ENCODE measurements around the gene DOK6. TPM values are rescaled to one million over a fixed set of nuclear protein-coding genes. Genes with fewer than 3 reads are reported as not detected.

DOK6 gene
- total RNA-seq, 4 donors from 2014 or later: 0.34 to 10.8 (median 0.52) TPM

DNA sequence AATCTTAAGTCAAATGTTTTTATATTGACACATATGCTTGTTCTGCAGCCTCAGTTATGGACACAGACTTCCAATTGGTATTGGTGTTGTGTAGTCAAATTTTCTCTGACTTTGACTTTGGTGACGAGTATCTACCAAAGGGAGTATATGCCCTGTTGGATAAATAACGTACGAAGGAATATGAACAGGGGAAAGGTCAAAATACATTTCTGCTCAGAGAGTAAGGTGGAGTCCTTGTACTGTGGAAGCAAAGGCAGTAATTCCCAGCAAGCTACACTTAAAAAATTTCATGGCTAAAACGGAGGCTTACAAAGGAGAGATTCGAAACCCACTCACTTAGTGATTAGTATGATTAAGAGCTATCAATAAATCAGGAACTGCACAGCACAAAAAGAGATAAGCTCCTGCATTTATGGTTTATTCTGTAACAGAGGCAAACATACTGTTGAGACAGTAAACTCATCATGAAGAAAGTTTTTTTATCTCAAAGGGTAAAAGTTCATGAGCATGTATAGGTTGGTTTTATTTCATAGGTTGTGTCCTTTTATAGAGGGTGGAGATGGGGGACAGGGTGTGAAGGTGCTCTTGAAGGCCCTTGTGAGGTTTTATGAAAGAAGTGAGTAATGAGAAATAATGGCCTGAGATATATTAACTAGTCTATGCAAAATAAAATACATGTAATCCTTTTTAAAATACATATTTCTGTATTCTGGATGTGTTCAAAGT lies 404.3 kb downstream of the DOK6 start:
- TF ChIP-seq CTCF (IDR thresholded peaks at IDR 0.05; ENCODE audit: low read depth): no peak

DNA sequence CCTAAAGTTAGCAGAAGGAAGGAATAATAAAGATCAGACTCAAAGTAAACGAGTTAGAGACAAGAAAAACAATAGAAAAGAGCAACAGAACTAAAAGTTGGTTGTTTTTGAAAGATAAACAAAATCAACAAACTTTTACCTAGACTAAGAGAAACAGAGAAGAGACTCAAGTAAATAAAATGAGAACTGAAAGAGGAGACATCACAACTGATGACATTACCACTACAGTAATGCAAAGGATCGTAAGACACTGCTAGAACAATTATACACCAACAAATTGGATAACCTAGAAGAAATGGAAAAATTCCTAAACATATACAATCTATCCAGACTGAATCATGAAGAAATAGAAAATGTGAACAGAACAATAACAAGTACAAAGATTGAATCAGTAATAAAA lies 407.7 kb downstream of the DOK6 start:
- no peak for TF ChIP-seq CTCF (IDR thresholded peaks at IDR 0.05; ENCODE audit: low read depth)

GRCh38 chr18:69813559-69813958 lies 412.9 kb downstream of the DOK6 start:
- no peak for TF ChIP-seq CTCF (IDR thresholded peaks at IDR 0.05; ENCODE audit: low read depth)

GRCh38 chr18:69814861-69815385 lies 414.2 kb downstream of the DOK6 start:
- TF ChIP-seq CTCF (IDR thresholded peaks at IDR 0.05; ENCODE audit: low read depth): no peak

- TF ChIP-seq CTCF (IDR thresholded peaks at IDR 0.05; ENCODE audit: low read depth): no peak
Measured at GRCh38 chr18:69817335-69817940, 416.8 kb downstream of the DOK6 start.

DNA sequence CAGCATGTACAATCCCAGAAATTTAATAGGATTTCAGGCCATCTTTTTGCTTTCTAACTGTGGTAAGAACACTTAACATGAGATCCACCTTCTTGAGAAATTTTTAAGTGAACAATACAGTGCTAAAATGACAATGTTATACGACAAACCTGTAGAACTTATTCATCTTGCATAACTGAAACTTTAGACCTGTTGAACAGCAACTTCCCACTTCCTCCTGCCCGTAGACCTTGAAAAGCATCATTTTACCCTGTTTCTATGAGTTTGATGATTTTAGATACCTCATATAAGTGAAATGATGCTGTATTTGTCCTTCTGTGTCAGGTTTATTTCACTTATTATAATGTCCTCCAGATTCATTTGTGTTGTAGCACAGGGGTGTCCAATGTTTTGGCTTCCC lies 418.8 kb downstream of the DOK6 start:
- TF ChIP-seq CTCF (IDR thresholded peaks at IDR 0.05; ENCODE audit: low read depth): no peak

DNA sequence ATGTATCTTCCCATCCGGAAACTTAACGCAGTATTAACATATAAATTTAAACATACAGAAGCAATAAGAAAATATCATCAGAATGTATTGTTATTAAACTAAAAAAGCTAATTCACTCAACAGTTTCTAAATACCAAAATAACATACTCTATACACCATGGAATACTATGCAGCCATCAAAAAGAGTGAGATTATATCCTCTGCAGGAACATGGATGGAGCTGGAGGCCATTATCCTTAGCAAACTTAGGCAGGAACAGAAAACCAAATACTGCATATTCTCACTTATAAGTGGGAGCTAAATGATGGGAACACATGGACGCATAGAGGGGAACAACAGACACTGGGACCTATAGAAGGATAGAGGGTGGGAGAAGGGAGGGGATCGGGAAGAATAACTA lies 419.9 kb downstream of the DOK6 start:
- no peak for TF ChIP-seq CTCF (IDR thresholded peaks at IDR 0.05; ENCODE audit: low read depth)
